AG09309 (cell line): Measurements from ENCODE around the gene SMIM5.

Source experiments
- DNase-seq: peaks from one replicate; pipeline ENCODE4 v3.0.0-alpha.2; 2010; ENCODE audit warnings: low read depth
- H3K4me3 ChIP-seq: 2 replicates; pipeline ENCODE4 v1.5.1; 2011; ENCODE audit warnings: mild to moderate bottlenecking, low read depth, low read length, moderate library complexity; ENCODE audit not compliant: control insufficient read depth
- TF ChIP-seq, protein P1 (sequence below): IDR thresholded peaks from 2 replicates; pipeline ENCODE4 v1.5.1; 2011; ENCODE audit warnings: mild to moderate bottlenecking, low read depth, low read length, inconsistent platforms; ENCODE audit not compliant: insufficient read depth, control insufficient read depth; ENCODE audit errors: missing control alignments

The SMIM5 gene

DNA sequence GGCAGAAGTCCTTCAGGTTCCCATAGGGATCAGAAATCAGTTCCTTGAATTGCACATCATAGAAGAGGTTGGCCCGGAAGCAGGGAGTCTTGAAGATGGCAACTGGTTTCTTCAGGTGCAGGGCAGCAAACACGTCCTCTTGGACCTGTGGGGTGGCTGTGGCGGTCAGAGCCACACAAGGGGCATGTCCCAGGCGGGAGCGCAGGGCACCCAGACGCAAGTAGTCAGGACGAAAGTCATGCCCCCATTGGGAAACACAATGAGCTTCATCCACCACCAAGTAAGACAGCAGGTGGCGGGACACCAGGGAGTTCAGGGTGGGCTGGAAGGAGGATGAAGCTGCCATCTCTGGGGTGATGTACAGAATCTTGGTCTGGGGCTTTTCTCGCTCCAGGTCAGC, 29.3 kb downstream of the SMIM5 start:
- TF ChIP-seq, protein P1, sequence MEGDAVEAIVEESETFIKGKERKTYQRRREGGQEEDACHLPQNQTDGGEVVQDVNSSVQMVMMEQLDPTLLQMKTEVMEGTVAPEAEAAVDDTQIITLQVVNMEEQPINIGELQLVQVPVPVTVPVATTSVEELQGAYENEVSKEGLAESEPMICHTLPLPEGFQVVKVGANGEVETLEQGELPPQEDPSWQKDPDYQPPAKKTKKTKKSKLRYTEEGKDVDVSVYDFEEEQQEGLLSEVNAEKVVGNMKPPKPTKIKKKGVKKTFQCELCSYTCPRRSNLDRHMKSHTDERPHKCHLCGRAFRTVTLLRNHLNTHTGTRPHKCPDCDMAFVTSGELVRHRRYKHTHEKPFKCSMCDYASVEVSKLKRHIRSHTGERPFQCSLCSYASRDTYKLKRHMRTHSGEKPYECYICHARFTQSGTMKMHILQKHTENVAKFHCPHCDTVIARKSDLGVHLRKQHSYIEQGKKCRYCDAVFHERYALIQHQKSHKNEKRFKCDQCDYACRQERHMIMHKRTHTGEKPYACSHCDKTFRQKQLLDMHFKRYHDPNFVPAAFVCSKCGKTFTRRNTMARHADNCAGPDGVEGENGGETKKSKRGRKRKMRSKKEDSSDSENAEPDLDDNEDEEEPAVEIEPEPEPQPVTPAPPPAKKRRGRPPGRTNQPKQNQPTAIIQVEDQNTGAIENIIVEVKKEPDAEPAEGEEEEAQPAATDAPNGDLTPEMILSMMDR: no peak
- no peak for DNase-seq
- no peak overlapping the region for H3K4me3 ChIP-seq

DNA sequence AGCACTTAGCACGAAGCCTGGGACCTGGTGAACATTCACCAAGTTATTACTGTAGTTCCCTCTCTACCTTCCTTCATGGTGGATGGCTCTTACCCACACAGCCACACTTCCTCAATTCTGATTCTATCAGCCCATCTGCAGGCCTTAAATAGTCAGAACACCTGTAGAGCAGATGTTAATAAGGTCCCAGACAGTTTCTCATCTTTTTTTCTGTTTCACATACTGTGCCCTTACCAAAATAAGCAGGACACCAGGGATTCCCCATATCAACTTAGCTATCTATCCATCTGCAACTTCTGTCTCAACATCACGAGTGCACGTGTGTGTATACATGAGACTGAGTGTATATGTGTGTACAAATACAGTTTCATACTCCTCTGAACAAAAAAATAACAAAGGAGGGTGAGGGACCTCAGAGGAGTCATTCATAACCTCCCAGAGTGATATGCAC, 30.9 kb downstream of the SMIM5 start:
- TF ChIP-seq, protein P1: no peak
- no peak for DNase-seq
- no peak overlapping the region for H3K4me3 ChIP-seq

DNA sequence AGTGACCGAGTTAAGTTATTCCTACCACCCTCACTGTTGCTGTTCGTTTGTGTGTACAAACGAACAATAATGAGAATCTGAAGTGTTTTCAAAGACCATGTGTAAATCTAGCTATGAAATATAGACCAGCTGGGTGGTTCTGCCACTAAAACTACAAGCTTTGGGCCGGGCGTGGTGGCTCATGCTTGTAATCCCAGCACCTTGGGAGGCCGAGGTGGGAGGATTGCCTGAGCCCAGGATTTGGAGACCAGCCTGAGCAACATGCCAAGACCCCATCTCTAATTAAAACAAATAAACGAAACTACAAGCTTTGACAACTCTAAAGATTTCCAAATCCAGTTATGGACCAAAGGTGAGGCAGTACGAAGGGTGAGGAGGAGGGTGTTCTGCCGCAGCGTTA, 32.7 kb downstream of the SMIM5 start:
- H3K4me3 ChIP-seq: peak overlapping the region; percentile 93
- no peak for DNase-seq

DNA sequence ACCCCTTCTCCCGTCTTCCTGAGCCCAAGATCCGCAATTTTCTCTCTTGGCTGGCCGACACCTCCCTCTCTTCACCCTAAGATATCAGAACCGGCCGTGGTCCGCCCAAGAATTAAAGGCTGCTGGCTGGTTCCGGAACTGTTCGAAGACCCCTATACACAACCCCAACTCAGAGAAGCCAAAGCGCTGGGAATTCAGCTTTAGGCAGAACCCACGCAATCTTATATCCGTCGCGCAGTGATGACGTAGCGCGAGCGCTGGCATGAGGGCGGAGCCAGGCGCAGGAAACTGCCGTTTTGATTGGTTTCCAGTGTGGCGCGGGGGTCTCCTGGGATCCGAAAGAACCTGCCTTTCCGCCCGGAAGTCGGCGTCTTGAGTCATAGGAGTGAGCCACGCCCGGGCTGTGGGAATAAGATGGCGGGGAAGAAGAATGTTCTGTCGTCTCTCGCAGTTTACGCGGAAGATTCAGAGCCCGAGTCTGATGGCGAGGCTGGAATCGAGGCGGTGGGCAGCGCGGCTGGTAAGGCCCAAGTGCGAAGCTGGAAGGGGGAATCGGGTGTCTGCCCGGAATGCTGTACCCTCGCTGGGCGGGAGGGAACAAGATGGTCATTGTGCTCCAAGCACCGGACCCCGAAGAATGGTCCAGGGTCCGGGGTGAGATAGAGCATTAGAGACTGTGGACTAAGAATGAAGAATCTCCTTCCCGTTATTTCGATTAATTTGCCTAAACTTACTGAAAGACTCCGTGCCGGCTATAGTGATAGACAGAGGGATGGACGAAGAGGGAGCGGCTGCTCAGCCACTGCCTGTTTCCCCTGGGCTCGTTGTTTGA, 33.9 kb downstream of the SMIM5 start, which contains the start of the genes RECQL5 and SAP30BP:
Gene RECQL5, minus strand, starts transcription at position 196 of the 832 bp plus-strand sequence. CDS start 597 bp downstream, outside the sequence.
Gene SAP30BP, plus strand, starts transcription at position 380 of the 832 bp plus-strand sequence. Its CDS starts 35 bp downstream, at position 415.
- peak within 1 kb of the TSS; percentile 93 for H3K4me3 ChIP-seq
- DNase-seq: peak; percentile 93
- TF ChIP-seq, protein P1: no peak

More for the DNA sequence above, 32.7 kb downstream of the SMIM5 start:
- TF ChIP-seq, protein P1: no peak

DNA sequence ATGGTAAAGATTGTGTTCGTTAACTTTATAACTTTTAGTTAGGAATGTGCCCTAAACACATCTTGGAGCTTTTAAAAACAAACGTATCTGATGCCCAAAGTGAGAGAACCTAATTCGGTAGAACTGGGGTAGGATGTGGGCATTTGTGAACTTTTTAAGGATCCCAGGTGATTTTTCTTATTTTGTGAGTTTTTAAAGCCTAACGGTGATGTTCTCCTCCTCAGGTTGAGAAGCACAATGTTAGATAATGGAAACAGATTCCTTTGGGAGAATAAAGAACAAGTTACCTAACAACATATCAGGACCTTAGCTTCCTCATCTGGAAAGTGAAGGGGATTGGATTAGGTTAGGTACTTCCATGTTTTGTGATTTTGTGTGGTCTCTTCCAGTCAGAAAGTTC, 34.6 kb downstream of the SMIM5 start:
- TF ChIP-seq, protein P1: no peak
- H3K4me3 ChIP-seq: peak overlapping the region; percentile 93
- no peak for DNase-seq

DNA sequence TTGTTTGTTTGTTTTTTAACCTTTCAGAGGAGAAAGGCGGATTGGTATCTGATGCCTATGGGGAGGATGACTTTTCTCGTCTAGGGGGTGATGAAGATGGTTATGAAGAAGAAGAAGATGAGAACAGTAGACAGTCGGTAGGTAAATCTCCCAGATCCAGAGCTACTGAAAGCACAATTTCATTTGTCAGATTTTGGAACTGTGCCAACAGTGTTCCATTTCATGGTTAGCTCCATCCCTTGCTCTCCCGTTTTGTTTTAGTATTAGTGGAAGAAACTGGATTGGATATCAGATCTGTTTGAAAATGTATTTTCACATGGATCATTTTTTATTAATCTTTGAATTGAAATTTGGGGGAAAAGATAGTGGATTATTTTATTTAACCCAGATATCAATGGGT, 35.3 kb downstream of the SMIM5 start:
- peak overlapping the region; percentile 93 for H3K4me3 ChIP-seq
- TF ChIP-seq, protein P1: no peak

More for the DNA sequence above, 35.3 kb downstream of the SMIM5 start:
- no peak for DNase-seq
